GM12878 (cell line): ENCODE results near the gene OR4K1.

Source experiments
- ASH2L ChIP-seq: fragments of 300-600, 200-600 bp; sonication (generic); IDR thresholded peaks from 2 replicates; pipeline ENCODE4 v1.6.1; 2017; ENCODE audit warnings: low read depth, mild to moderate bottlenecking, borderline replicate concordance
- BACH1 ChIP-seq: fragments of 450-650 bp; IDR thresholded peaks from 2 replicates; pipeline ENCODE4 v1.6.1; 2017; ENCODE audit warnings: mild to moderate bottlenecking, borderline replicate concordance
- CREB1 ChIP-seq: IDR thresholded peaks from 2 replicates; pipeline ENCODE4 v1.6.1; 2012; ENCODE audit warnings: low read depth, mild to moderate bottlenecking, inconsistent platforms
- EP300 ChIP-seq, 2 experiments: fragments of 150-350 bp in 1 of 2; IDR thresholded peaks; 2 replicates each; pipeline ENCODE4 v1.6.1; 2011 to 2012; ENCODE audit warnings: low read depth in 2 of 2, low read length in 2 of 2, borderline replicate concordance in 1 of 2, improper control_type of control experiment in 1 of 2, inconsistent platforms in 1 of 2; ENCODE audit not compliant: control insufficient read depth in 1 of 2
- JUNB ChIP-seq: IDR thresholded peaks from 2 replicates; pipeline ENCODE4 v1.6.1; 2016; ENCODE audit warnings: antibody characterized with exemption, mild to moderate bottlenecking
- MXI1 ChIP-seq: fragments of 150-350 bp; IDR thresholded peaks from 2 replicates; pipeline ENCODE4 v1.6.1; 2011; ENCODE audit warnings: low read depth, mild to moderate bottlenecking, inconsistent platforms, low read length, improper control_type of control experiment
- PKNOX1 ChIP-seq: fragments of 450-650 bp; IDR thresholded peaks from 2 replicates; pipeline ENCODE4 v1.6.1; 2016; ENCODE audit warnings: mild to moderate bottlenecking
- RFX5 ChIP-seq: IDR thresholded peaks from 2 replicates; pipeline ENCODE4 v1.6.1; 2011; ENCODE audit warnings: low read depth, low read length, improper control_type of control experiment
- TAF1 ChIP-seq: IDR thresholded peaks from 2 replicates; pipeline ENCODE4 v1.6.1; 2011; ENCODE audit warnings: mild to moderate bottlenecking, low read depth, low read length, borderline replicate concordance
- ZNF24 ChIP-seq: fragments of 450-650 bp; IDR thresholded peaks from 2 replicates; pipeline ENCODE4 v1.6.1; 2017; ENCODE audit warnings: antibody characterized with exemption, mild to moderate bottlenecking
- ZNF274 ChIP-seq: IDR thresholded peaks from one replicate; pipeline ENCODE4 v1.8.0; 2011; ENCODE audit not compliant: insufficient read length, insufficient read depth
- TF ChIP-seq, protein P1 (sequence below), 3 experiments: IDR thresholded peaks in 2 of 3; conservative IDR thresholded peaks in 1 of 3; 2 replicates each; pipeline ENCODE4 v1.5.1; 2011; ENCODE audit warnings: low read depth in 3 of 3, low read length in 3 of 3, mild to moderate bottlenecking in 3 of 3, control low read depth in 2 of 3, moderate library complexity in 2 of 3, inconsistent platforms in 1 of 3, mixed read lengths in 1 of 3; ENCODE audit not compliant: control insufficient read depth in 2 of 3, insufficient read depth in 1 of 3; ENCODE audit errors: extremely low read depth in 1 of 3

DNA sequence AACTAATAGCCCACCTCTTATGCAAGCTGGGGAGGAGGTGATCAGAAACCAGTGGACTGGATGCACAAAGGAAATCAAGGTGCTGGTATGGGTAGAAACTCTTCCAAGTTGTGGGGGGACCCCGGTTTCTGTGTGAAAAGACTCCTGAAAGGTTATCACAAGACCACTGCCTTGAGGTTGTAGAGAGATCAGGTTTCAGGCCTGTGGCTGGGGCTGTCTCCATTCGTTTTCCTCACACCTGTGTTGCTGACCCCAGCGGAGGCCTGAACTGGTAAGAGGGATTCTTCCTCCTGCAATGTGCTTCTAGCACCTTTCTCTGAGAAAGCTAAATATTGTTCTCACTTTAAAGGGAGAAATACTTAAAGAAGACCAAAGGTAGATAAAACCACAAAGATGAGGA is 19.6 kb upstream of the OR4K1 start:
- TF ChIP-seq CREB1: no peak
- no peak for TF ChIP-seq ASH2L
- TF ChIP-seq RFX5: no peak
- no peak for TF ChIP-seq ZNF274
- no peak for TF ChIP-seq JUNB
- TF ChIP-seq TAF1: no peak
- TF ChIP-seq MXI1: no peak
- no peak for TF ChIP-seq ZNF24
- TF ChIP-seq, protein P1, sequence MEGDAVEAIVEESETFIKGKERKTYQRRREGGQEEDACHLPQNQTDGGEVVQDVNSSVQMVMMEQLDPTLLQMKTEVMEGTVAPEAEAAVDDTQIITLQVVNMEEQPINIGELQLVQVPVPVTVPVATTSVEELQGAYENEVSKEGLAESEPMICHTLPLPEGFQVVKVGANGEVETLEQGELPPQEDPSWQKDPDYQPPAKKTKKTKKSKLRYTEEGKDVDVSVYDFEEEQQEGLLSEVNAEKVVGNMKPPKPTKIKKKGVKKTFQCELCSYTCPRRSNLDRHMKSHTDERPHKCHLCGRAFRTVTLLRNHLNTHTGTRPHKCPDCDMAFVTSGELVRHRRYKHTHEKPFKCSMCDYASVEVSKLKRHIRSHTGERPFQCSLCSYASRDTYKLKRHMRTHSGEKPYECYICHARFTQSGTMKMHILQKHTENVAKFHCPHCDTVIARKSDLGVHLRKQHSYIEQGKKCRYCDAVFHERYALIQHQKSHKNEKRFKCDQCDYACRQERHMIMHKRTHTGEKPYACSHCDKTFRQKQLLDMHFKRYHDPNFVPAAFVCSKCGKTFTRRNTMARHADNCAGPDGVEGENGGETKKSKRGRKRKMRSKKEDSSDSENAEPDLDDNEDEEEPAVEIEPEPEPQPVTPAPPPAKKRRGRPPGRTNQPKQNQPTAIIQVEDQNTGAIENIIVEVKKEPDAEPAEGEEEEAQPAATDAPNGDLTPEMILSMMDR (IDR thresholded peaks at IDR 0.05 in 2 of 3, conservative IDR thresholded peaks at IDR 0.05 in 1 of 3; ENCODE audit: control insufficient read depth in 2 of 3, extremely low read depth in 1 of 3, insufficient read depth in 1 of 3, low read depth in 3 of 3, low read length in 3 of 3): no peak
- no peak for TF ChIP-seq PKNOX1
- no peak for TF ChIP-seq EP300 (IDR thresholded peaks at IDR 0.05; ENCODE audit: borderline replicate concordance in 1 of 2, control insufficient read depth in 1 of 2, low read depth in 2 of 2, low read length in 2 of 2)
- no peak for TF ChIP-seq BACH1
